GM23248 (cell line): Measurements from ENCODE around the gene KRTAP27-1. TPM values are rescaled to one million over a fixed set of nuclear protein-coding genes. Genes with fewer than 3 reads are reported as not detected.
A peak's percentile ranks its signal among the peaks of the same experiment; 100 is the strongest.

Experiments
- DNase-seq: peaks from one replicate; pipeline ENCODE4 v3.0.0-alpha.2; 2015
- H2AFZ ChIP-seq: fragments of 200-600 bp; sonication (generic); 2 replicates; pipeline ENCODE4 v1.6.1; 2016; ENCODE audit warnings: antibody characterized with exemption
- H3F3A ChIP-seq: fragments of 200-600 bp; sonication (generic); 2 replicates; pipeline ENCODE4 v1.6.1; 2016; ENCODE audit warnings: mild to moderate bottlenecking, antibody characterized with exemption, mixed run types; ENCODE audit not compliant: insufficient read depth
- H3K27ac ChIP-seq: fragments of 200-600 bp; sonication (generic); 2 replicates; pipeline ENCODE4 v1.5.1; 2016; ENCODE audit warnings: mild to moderate bottlenecking
- H3K27me3 ChIP-seq: fragments of 200-600 bp; sonication (generic); replicated peaks from 2 replicates; pipeline ENCODE4 v1.6.1; 2016; ENCODE audit warnings: mild to moderate bottlenecking; ENCODE audit not compliant: insufficient read depth
- H3K36me3 ChIP-seq: fragments of 200-600 bp; sonication (generic); 2 replicates; pipeline ENCODE4 v1.6.1; 2016; ENCODE audit warnings: low read depth, mild to moderate bottlenecking
- H3K4me1 ChIP-seq: fragments of 200-600 bp; sonication (generic); 2 replicates; pipeline ENCODE4 v1.6.1; 2016; ENCODE audit warnings: mild to moderate bottlenecking; ENCODE audit not compliant: insufficient read depth
- H3K4me2 ChIP-seq: fragments of 200-600 bp; sonication (generic); one replicate; pipeline ENCODE4 v1.6.1; 2016; ENCODE audit warnings: mild to moderate bottlenecking; ENCODE audit not compliant: unreplicated experiment
- H3K4me3 ChIP-seq: fragments of 200-600 bp; sonication (generic); 2 replicates; pipeline ENCODE4 v1.5.1; 2016; ENCODE audit warnings: mild to moderate bottlenecking
- H3K79me2 ChIP-seq: fragments of 200-600 bp; sonication (generic); 2 replicates; pipeline ENCODE4 v1.6.1; 2016; ENCODE audit warnings: mild to moderate bottlenecking; ENCODE audit not compliant: insufficient read depth
- H3K9ac ChIP-seq: fragments of 200-600 bp; sonication (generic); 2 replicates; pipeline ENCODE4 v1.6.1; 2016; ENCODE audit warnings: mild to moderate bottlenecking
- H3K9me2 ChIP-seq: fragments of 200-600 bp; sonication (generic); 2 replicates; pipeline ENCODE4 v1.6.1; 2016; ENCODE audit warnings: mixed run types, mild to moderate bottlenecking, moderate library complexity; ENCODE audit not compliant: insufficient read depth
- H3K9me3 ChIP-seq: fragments of 200-600 bp; sonication (generic); one replicate; pipeline ENCODE4 v1.6.1; 2017; ENCODE audit warnings: low read depth
- H4K20me1 ChIP-seq: fragments of 200-600 bp; sonication (generic); 2 replicates; pipeline ENCODE4 v1.6.0; 2016; ENCODE audit not compliant: insufficient read depth
- EZH2 ChIP-seq: fragments of 200-600 bp; sonication (generic); IDR thresholded peaks from 2 replicates; pipeline ENCODE4 v1.6.1; 2018; ENCODE audit warnings: antibody characterized with exemption, mild to moderate bottlenecking; ENCODE audit not compliant: insufficient read depth, poor library complexity, severe bottlenecking
- EZH2phosphoT487 ChIP-seq: fragments of 200-600 bp; sonication (generic); IDR thresholded peaks from 2 replicates; pipeline ENCODE4 v1.6.1; 2018; ENCODE audit warnings: antibody characterized with exemption, moderate library complexity, mild to moderate bottlenecking, low read depth; ENCODE audit not compliant: insufficient read depth
- WGBS, 2 experiments: methylation state at CpG; one replicate each; pipeline ENCODE4 v1.1.6; 2015 to 2017; ENCODE audit warnings: low lambda C conversion rate in 2 of 2, low coverage in 1 of 2; ENCODE audit errors: missing lambda C conversion rate in 2 of 2; 5-methylcytosine and 5-hydroxymethylcytosine counted together
- in situ Hi-C: fragments of 300-500 bp; cut with MboI; formaldehyde crosslinking; loops from 2 replicates; pipeline ENCODE4 v1.15.0; 2020
- polyA plus RNA-seq: library from polyadenylated mRNA; unstranded; fragments of >200 nt; fragmentation: Nextera tagmentation; extraction: Ambion mirVana; gene quantifications from 2 replicates; pipeline ENCODE4 v1.2.1, GENCODE V29; 2016
- total RNA-seq: library from RNA; depleted of rRNA; stranded (reverse); fragments of >200 nt; shearing (Covaris generic); gene quantifications from 2 replicates; pipeline ENCODE4 v1.2.3, GENCODE V29; 2014

Gene KRTAP27-1
- total and polyA plus RNA-seq, 2 experiments from 2014 or later = not detected

DNA sequence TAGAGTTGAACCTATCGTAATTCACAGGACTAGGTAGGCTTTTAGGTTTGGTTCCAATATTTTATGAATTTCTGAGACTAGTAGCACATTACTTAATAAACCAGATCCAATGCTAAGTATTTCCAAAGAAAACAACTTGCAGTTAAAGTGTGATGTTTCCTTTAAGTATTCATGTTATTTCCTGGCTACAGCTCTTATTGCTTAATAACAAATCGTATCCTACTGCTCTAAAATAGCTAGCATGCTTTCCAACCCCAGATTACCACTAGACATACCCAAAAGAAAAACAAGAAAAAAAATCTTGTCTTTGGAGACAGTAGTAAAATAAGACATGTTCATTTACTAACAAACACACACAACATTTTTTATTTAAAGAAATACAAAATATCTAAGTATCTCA is 898 bp downstream of the KRTAP27-1 start:
- in situ Hi-C loops = no loop called here
- Histone ChIP-seq H4K20me1 (no peaks in the 10 kb centered on the region), H3K27ac (no peak overlapping the region)

DNA sequence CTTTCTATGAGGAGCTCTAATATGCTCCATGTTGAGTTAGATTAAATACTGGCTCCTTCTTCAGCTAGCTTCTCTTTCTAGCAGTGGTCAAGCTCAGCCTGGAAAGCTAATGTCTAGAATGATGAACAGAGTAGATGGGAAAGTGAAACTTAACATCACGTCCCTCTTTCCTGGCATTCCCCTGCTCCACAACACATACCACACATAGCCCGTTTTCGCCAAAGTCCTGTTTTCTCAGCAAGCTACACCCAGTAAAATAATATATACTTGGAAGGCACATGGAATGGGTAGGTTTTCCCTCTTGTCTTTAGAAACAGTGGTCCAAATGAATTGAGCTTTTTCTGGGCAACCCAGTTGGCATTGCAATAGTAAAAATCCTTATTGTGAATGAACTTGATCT is 3.8 kb downstream of the KRTAP27-1 start:
- Histone ChIP-seq H3K4me3 (no peak overlapping the region), H3K79me2 (no peaks in the 10 kb centered on the region), H3F3A (no peaks in the 10 kb centered on the region), H3K9me3 (no peaks in the 10 kb centered on the region), H3K27me3 (no peaks in the 10 kb centered on the region), H3K9me2 (no peaks in the 10 kb centered on the region), H3K4me1 (no peaks in the 10 kb centered on the region), H2AFZ (no peak overlapping the region), H3K36me3 (no peaks in the 10 kb centered on the region), H4K20me1 (no peaks in the 10 kb centered on the region), H3K4me2 (no peak overlapping the region), H3K9ac (no peak overlapping the region), H3K27ac (no peak overlapping the region)
- no peak for DNase-seq
- 9 to 15% methylated on average over 3 of the region's 3 CpGs for WGBS, 2 experiments
- TF ChIP-seq EZH2 (no peak), EZH2phosphoT487 (no peak)
- in situ Hi-C loops = no loop called here

More for the DNA sequence above, 898 bp downstream of the KRTAP27-1 start:
- Histone ChIP-seq H3K4me1 (no peaks in the 10 kb centered on the region), H3F3A (no peaks in the 10 kb centered on the region), H3K4me2 (no peak overlapping the region), H3K9ac (no peak overlapping the region), H3K9me3 (no peaks in the 10 kb centered on the region), H3K27me3 (no peaks in the 10 kb centered on the region), H3K79me2 (no peaks in the 10 kb centered on the region), H3K4me3 (no peak overlapping the region), H2AFZ (no peak overlapping the region), H3K36me3 (no peaks in the 10 kb centered on the region), H3K9me2 (no peaks in the 10 kb centered on the region)
- DNase-seq = peak; percentile 44
- WGBS, 2 experiments = 14 to 15% methylated on average over 2 of the region's 2 CpGs
- TF ChIP-seq EZH2 (no peak), EZH2phosphoT487 (no peak)

DNA sequence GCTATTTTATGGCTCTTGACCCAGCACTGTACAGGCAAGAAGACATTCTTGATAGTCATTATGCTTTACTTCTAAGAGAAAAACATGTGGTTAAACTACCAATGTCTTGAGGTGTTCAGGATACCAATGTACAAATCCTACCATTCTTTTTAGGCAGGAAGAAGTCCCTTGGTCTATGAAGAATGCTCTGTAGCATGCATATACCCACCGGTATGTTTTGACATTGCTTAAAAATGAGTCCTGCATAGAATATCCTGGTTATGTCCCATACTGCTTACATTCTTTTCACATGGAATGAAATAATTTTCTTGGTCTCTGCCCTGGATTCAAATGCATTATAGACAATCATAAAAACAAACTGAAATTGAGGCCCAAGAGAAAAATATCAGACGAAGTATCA is 4.8 kb downstream of the KRTAP27-1 start:
- no peak overlapping the region for H3K4me2 ChIP-seq
- TF ChIP-seq EZH2phosphoT487 (no peak), EZH2 (no peak)
- in situ Hi-C loops = no loop called here

DNA sequence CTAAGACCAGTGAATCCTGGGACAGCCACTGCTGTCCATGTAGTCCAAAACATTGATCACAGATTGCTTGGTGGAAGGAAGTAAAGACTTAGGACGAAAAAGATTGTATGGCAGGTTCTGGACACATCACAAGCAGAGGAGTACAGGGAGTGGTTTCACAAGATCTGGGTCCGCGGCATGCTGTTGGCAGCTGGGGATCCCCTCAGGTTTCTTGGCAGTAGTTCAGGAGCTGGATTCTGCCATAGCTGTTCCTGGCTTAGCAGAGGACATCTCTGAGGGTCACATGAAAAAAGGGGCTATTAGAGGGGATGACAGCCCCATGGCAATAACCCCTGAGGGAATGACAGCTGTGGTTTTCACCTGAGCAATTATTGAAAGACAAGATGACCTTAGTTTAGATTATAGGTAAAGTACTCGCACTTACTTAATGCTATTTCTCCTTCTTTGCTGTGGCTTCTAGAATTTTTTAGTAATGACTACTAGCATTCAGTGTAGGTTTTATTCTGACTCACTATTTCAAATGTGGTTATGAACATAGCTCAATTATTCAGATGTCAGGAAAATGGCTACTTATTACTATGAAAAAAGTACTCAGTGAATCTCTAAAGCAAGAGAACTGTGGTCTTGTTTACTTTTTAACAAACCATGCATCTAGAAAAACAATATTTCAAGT is 8.2 kb downstream of the KRTAP27-1 start:
- Histone ChIP-seq H3K36me3 (no peaks in the 10 kb centered on the region), H3K9ac (no peak overlapping the region), H3K9me2 (no peaks in the 10 kb centered on the region), H3K4me1 (no peaks in the 10 kb centered on the region), H3F3A (no peaks in the 10 kb centered on the region), H4K20me1 (no peaks in the 10 kb centered on the region), H3K4me3 (no peak overlapping the region), H3K4me2 (no peak overlapping the region), H3K27ac (no peak overlapping the region), H2AFZ (no peak overlapping the region), H3K79me2 (no peaks in the 10 kb centered on the region), H3K9me3 (no peaks in the 10 kb centered on the region), H3K27me3 (no peaks in the 10 kb centered on the region)
- no peak for TF ChIP-seq EZH2phosphoT487
- TF ChIP-seq EZH2 = no peak
- WGBS, 2 experiments = 51 to 57% methylated on average over 4 of the region's 4 CpGs
- DNase-seq = no peak
- in situ Hi-C loops = no loop called here

More for the DNA sequence above, 4.8 kb downstream of the KRTAP27-1 start:
- 38 to 40% methylated on average over 2 of the region's 2 CpGs for WGBS, 2 experiments
- Histone ChIP-seq H3K36me3 (no peaks in the 10 kb centered on the region), H3K4me1 (no peaks in the 10 kb centered on the region), H3K4me3 (no peak overlapping the region), H3K27ac (no peak overlapping the region), H3K9me3 (no peaks in the 10 kb centered on the region), H3K9me2 (no peaks in the 10 kb centered on the region), H3K27me3 (no peaks in the 10 kb centered on the region), H2AFZ (no peak overlapping the region), H3F3A (no peaks in the 10 kb centered on the region), H4K20me1 (no peaks in the 10 kb centered on the region), H3K79me2 (no peaks in the 10 kb centered on the region), H3K9ac (no peak overlapping the region)
- no peak for DNase-seq

DNA sequence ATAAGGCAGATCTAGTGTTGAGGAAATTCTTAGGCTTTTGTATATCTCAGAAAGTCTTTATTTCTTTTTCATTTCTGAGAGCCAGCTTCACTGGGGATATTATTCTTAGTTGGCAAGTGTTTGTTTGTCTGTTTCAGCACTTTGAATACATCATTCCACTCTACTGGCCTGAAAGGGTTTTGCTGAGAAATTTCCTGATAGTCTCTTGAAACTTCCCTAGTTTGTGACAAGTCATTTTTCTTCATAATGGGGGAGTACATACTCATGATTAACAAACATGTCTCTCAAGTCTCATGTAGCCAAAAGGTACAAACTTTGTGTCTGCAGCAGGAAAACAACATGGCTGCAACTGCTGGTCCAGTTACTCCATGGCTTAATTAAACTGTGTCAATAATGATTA is 11.1 kb downstream of the KRTAP27-1 start:
- Histone ChIP-seq H3K4me2 (no peak overlapping the region), H3K9ac (no peak overlapping the region), H3K27ac (no peak overlapping the region), H3K4me3 (no peak overlapping the region), H3K79me2 (no peaks in the 10 kb centered on the region), H3K9me2 (no peaks in the 10 kb centered on the region), H3K9me3 (no peaks in the 10 kb centered on the region), H4K20me1 (no peaks in the 10 kb centered on the region), H3K27me3 (no peaks in the 10 kb centered on the region), H2AFZ (no peak overlapping the region), H3K36me3 (no peaks in the 10 kb centered on the region), H3K4me1 (no peaks in the 10 kb centered on the region), H3F3A (no peaks in the 10 kb centered on the region)
- in situ Hi-C loops = no loop called here
- TF ChIP-seq EZH2phosphoT487 = no peak
- DNase-seq = no peak
